Sigmoid colon (tissue), 4 donors: ENCODE measurements around the gene OR5P2.

Experiments
- EP300 ChIP-seq, 4 donors: sonication (generic); formaldehyde crosslinking; IDR thresholded peaks; one replicate each; pipeline ENCODE4 v1.6.1; 2017; ENCODE audit warnings: antibody characterized with exemption in 4 of 4
- POLR2A ChIP-seq, 2 donors: fragments of 450-650 bp; IDR thresholded peaks; one replicate each; pipeline ENCODE4 v1.6.1; 2016; ENCODE audit warnings: antibody characterized with exemption in 2 of 2, mild to moderate bottlenecking in 2 of 2, moderate library complexity in 2 of 2
- TF ChIP-seq, protein P1 (sequence below), 4 experiments: fragments of 450-650 bp in 3 of 4; fragments of 200-600 bp in 1 of 4; IDR thresholded peaks; one replicate each; pipeline ENCODE4 v1.5.1; 2016 to 2019; ENCODE audit warnings: antibody characterized with exemption in 4 of 4, mild to moderate bottlenecking in 3 of 4, moderate library complexity in 2 of 4

DNA sequence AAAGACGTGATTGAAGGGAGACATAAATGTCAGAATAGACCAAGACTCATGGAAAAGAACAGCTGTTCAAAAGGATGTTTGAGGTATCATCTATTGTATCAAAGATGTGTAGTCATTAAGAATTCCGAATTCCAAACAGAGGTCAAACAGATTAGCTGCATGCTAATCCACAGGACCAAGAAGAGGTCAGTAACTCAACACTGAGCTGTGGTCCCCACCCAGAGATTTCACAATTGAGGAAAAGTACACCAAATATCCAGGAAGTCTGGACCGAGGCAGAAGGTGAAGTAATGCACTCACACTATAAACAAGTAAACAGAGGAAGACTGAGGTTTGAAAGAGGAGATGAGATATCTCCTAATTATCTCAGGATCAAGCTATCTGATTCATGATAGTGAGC is 29.6 kb upstream of the OR5P2 start:
- TF ChIP-seq, protein P1, sequence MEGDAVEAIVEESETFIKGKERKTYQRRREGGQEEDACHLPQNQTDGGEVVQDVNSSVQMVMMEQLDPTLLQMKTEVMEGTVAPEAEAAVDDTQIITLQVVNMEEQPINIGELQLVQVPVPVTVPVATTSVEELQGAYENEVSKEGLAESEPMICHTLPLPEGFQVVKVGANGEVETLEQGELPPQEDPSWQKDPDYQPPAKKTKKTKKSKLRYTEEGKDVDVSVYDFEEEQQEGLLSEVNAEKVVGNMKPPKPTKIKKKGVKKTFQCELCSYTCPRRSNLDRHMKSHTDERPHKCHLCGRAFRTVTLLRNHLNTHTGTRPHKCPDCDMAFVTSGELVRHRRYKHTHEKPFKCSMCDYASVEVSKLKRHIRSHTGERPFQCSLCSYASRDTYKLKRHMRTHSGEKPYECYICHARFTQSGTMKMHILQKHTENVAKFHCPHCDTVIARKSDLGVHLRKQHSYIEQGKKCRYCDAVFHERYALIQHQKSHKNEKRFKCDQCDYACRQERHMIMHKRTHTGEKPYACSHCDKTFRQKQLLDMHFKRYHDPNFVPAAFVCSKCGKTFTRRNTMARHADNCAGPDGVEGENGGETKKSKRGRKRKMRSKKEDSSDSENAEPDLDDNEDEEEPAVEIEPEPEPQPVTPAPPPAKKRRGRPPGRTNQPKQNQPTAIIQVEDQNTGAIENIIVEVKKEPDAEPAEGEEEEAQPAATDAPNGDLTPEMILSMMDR (IDR thresholded peaks at IDR 0.05) = no peak
- no peak for TF ChIP-seq POLR2A (IDR thresholded peaks at IDR 0.05)
- no peak for TF ChIP-seq EP300 (IDR thresholded peaks at IDR 0.05)
